CD4-positive, alpha-beta T cell treated with Interleukin-15 for 4 hours (primary cell): ENCODE measurements around the gene GOLGA6L4.
"Not testable (repeated sequence)": the region's sequence is repeated elsewhere in the genome, so short reads cannot be mapped to it uniquely, and the experiment has no call there.

Experiments used
- DNase-seq: peaks from one replicate; pipeline ENCODE4 v3.0.0-alpha.2; 2020; ENCODE audit warnings: low spot score

GOLGA6L4 gene

GRCh38 chr15:84235573-84235972 is at the start of gene GOLGA6L4:
Gene GOLGA6L4, plus strand, starts transcription at chr15:84235773. Its CDS starts 62 bp downstream, at chr15:84235835.
- DNase-seq, result not testable (repeated sequence)

GRCh38 chr15:84192982-84193381 is 42.6 kb upstream of the GOLGA6L4 start:
- DNase-seq, result not testable (repeated sequence)

- DNase-seq, result not testable (repeated sequence)
Observed at GRCh38 chr15:84195603-84196002, 40.0 kb upstream of the GOLGA6L4 start.

- DNase-seq, result not testable (repeated sequence)
Observed at GRCh38 chr15:84196530-84197188, 38.9 kb upstream of the GOLGA6L4 start.

GRCh38 chr15:84199865-84200264 is 35.7 kb upstream of the GOLGA6L4 start:
- not testable (repeated sequence) for DNase-seq

GRCh38 chr15:84246441-84246840 is 10.9 kb downstream of the GOLGA6L4 start:
- DNase-seq, result not testable (repeated sequence)
